ENCODE results near the gene SNRK.
"Not testable (repeated sequence)": the region's sequence is repeated elsewhere in the genome, so short reads cannot be mapped to it uniquely, and the experiment has no call there.

Gene SNRK

DNA sequence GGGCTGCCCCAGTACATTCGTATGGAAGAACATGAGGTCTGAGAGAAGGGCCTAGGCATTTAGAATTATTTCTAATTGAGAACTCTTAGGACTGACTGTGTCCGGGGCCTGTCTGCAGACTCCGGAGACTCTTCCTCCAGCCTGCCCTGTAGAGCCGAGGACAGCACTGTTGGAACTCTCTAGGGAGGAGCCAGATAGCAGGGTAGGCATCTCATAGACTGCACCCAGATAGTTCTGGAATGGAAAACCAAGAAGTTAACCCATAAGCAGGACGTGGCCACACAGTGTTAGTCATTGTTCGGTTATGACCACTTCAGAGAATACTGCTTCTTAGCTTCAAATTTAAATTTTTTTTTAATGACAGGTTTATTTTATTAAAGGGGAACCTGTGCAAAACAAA lies 59.5 kb downstream of the SNRK start:
- DNase-seq = no peak

- no peak for DNase-seq
Observed at GRCh38 chr3:43346978-43347749, 60.8 kb downstream of the SNRK start.

DNA sequence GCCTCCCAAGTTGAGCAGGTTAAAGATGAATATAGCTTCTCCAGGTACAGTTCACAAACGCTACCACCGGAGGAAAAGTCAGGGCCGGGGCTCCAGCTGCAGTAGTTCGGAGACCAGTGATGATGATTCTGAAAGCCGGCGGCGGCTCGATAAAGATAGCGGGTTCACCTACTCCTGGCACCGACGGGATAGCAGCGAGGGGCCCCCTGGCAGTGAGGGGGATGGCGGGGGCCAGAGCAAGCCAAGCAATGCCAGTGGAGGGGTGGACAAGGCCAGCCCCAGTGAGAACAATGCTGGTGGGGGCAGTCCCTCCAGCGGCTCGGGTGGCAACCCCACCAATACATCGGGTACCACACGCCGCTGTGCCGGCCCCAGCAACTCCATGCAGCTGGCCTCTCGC lies 61.4 kb downstream of the SNRK start:
- no peak for DNase-seq

- DNase-seq = no peak
Observed at GRCh38 chr3:43348350-43348749, 62.0 kb downstream of the SNRK start.

- no peak for DNase-seq
Observed at GRCh38 chr3:43348852-43349574, 62.7 kb downstream of the SNRK start.

GRCh38 chr3:43349716-43350115 lies 63.4 kb downstream of the SNRK start:
- DNase-seq = no peak

DNA sequence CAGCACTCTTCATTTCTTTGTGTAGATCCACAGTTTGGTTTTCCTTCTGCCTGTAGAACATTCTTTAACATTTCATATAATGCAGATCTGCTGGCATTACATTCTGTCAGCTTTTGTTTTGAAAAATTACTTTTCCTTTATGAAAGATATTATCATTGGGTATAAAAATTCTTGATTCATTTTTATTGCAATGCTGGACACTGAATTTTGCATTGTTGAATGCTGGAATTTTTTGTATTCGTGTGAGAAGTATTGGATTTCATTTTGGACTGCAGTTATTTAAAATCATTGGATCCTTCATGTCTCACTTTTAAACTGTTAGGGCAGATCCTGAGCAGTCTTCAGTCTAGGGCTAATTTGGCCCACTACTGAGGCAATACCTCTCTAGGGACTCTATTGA lies 67.1 kb downstream of the SNRK start:
- no peak for DNase-seq

- DNase-seq = no peak
Observed at GRCh38 chr3:43353923-43354670, 67.8 kb downstream of the SNRK start.

GRCh38 chr3:43356033-43356432 lies 69.7 kb downstream of the SNRK start:
- not testable (repeated sequence) for DNase-seq

- no peak for DNase-seq
Observed at GRCh38 chr3:43361077-43361476, 74.7 kb downstream of the SNRK start.

DNA sequence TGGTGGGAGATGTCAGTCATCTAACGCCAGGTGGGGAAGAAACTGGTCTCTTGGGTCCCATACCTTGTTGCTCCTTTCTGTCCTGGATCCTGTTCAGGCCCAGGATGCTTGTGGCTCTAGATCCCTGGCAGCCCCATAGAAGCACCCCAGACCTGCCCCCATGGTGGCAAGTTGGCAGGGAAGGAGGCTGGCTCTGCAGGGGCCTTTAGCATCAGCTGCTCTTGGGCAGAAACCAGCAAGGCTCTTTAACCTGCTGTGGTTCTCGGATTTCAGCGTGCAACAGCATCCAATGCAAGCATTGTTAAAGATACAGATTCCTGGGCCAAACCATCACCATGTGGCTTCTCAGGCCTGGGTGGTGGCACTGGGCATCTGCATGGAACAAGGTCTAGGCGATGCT lies 75.8 kb downstream of the SNRK start:
- no peak for DNase-seq

DNA sequence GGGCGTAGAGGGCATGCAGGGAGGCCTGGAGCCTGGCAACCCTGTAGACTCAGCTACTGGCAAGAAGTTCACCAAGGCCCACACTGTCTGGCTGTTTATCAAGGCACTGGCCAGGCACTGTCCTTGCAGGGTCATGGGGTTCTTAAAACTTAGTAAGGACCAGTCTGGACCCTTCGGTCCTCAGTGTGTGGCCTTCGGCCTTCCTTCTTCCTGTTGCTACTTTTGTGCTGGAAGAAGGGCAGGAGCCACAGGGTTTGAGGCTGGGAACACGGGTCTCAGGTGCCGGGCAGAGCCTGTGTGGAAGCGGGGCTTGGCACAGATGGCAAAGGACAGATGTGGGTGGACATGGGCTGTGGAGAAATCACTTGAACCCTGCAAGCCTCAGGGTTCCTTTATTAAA lies 76.6 kb downstream of the SNRK start:
- no peak for DNase-seq

- no peak for DNase-seq
Observed at GRCh38 chr3:43363621-43364266, 77.4 kb downstream of the SNRK start.

- no peak for DNase-seq
Observed at GRCh38 chr3:43364494-43364893, 78.2 kb downstream of the SNRK start.

GRCh38 chr3:43364926-43365325 lies 78.6 kb downstream of the SNRK start:
- no peak for DNase-seq

DNA sequence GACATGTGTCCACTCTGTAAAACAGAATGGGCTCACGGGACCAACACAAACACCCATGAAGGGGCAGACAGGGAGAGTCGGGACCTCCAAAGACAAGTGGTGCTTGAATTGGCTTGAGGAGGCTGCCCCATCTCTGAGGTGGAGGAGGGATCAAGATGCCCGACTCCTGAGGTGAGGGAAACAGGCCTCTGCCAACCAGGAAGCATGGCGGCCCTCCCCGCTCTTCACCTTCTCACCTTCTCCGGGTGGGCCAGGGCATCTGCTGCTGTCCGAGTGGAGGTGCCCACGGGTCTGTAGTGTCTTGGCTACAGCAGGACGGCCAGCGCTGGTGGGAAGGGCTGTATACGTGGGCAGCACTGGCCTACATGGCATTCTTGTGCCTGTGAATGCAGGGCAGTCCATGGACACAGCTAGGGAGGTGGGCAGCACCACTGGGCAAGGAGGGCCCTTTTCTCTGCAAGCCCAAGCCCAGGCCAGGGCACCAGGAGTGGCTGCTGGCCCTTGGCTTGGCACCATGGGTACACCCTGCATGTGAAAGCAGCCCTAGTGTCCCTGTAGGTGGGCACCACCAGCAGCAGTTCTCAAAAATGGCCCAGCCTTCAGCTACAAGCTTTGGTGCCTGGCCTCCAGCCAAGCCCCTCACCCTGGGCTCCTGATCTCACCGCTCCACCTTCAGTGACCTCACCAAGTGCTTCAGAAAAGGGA lies 79.4 kb downstream of the SNRK start:
- no peak for DNase-seq

GRCh38 chr3:43366481-43366880 lies 80.1 kb downstream of the SNRK start:
- no peak for DNase-seq

- DNase-seq = no peak
Observed at GRCh38 chr3:43366885-43367284, 80.5 kb downstream of the SNRK start.

DNA sequence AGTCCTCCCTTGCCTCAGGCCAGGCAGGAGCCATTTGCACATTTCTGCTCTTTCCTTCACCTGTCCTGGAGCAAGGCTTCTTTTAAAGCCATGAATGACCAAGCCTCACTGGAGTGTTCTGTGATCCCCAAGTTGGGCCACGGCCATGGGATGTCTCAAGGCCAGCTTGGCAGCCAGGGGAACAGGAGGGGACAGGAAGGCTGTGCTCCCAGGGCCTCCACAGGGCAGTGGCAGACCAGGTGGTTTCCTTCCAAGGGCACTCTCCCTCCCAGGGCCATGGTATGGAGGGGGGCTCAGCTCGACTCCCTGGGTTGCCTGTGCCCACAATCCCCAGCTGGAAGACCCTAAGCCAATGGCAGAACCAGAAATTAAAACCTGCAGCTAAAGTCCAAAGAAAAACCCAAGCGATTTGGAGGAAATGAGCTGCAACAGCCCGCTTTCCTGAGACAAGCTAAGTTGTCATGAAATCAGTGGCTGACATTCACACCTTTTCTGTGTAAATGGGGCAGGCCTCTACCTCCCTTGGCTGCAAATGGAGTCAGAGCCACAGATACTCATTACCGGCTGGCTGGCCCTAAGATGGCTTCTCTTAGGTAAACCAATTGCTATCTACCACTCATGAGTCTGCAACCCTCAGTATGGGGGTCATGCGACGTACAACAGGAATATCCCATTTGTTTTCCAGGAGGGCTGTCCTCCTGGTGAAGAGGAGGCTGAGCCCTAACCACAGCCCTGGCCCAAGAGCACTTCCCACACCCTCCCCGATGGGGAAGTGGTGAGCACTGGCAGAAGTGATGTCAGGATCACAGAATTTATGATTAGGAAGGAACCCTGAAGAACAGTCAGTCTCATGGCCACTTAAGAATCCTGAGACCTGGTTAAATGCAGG lies 83.3 kb downstream of the SNRK start:
- DNase-seq = no peak

All from anterior cingulate cortex (tissue), 58 donors.